ENCODE measurements around the gene UBN1.
A peak's percentile ranks its signal among the peaks of the same experiment; 100 is the strongest.

Gene UBN1

DNA sequence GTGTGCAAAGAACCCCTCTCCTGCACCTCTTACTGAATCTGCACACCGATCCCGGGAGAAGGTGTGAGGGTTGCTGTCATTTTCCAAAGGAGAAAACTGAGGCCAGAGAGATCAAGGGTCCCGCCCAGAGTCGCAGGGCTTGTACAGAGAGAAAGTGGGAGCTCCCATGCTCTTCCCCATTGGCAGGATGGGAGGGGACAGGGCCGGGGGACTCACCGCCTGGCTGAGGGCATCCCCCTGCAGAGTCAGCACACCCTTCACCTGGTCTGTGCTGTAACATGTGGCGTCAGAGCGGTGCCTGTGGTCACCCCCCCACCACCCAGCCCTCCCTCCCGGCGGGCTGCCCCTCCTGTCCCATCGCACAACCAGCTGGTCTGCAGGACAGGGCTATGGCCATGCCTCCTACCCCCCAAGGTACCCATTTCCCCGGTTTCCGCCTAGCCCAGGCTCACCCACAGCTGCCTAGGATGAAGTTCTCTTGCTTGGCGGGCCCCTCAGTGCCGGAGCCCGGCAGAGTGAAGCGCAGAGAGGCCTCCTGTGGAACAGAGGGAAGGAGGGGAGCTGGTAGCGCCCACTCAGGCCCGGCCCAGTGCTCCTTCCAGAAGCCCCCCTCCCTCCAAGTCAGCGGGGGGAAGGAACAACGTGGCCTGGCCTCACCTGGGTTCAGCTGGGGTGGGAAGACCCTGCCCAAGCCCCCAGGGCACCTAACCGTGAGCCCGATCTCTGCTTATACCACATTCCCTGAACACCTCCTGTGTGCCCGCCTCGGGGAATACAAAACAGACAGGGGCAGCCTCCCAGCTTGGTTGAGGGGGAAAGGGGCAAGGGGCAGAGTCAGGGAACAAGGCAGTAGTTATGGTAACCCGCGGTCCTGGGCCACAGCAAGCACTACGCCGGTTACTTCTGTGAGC, 46.0 kb upstream of the UBN1 start:
- CTCF ChIA-PET: no interaction called here
- TF ChIP-seq, protein P1, sequence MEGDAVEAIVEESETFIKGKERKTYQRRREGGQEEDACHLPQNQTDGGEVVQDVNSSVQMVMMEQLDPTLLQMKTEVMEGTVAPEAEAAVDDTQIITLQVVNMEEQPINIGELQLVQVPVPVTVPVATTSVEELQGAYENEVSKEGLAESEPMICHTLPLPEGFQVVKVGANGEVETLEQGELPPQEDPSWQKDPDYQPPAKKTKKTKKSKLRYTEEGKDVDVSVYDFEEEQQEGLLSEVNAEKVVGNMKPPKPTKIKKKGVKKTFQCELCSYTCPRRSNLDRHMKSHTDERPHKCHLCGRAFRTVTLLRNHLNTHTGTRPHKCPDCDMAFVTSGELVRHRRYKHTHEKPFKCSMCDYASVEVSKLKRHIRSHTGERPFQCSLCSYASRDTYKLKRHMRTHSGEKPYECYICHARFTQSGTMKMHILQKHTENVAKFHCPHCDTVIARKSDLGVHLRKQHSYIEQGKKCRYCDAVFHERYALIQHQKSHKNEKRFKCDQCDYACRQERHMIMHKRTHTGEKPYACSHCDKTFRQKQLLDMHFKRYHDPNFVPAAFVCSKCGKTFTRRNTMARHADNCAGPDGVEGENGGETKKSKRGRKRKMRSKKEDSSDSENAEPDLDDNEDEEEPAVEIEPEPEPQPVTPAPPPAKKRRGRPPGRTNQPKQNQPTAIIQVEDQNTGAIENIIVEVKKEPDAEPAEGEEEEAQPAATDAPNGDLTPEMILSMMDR (conservative IDR thresholded peaks at IDR 0.05; ENCODE audit: low read depth): no peak
- DNase-seq (ENCODE audit: low spot score): no peak
- peak overlapping the region; percentile 98 for H3K27ac ChIP-seq
- POLR2A ChIA-PET (ENCODE audit: low non-redundant PET): no interaction called here

DNA sequence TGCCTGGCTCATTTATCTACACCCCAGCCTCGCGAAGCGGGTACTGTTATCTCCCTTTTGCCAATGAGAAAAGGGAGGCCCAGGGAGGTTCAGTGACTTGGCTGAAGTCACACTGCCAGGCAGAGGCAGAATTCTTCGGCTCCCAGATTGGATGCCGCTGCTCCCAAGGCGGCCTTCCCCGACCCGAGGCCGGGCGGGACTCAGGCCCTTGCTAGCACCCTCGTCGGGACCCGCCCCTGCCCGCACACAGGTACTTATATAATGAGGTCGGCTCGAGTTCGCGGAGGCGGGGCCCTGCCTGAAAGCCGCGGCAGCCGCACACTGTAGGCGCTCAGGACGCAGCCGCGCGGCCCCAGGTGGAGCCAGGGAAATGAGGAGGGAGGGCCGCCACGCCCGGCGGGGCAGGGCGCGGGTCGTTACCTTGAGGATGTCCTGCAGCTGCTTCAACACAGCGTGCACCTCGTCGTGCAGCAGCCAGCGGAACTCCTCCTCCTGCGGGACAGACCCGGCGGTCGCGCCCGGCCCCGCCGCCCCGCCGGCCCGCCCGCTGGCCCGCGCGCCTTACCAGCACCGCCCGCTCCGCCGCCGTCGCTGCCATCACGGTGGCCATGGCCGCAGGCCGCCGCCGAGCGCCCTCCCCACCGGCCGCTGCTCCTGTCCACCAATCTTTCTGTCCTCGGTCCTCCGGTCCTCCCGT, 45.2 kb upstream of the UBN1 start, which contains the start of gene ROGDI:
TSS of gene ROGDI (minus strand) at position 672 of the 697 bp plus-strand sequence. CDS start at position 610, 62 bp downstream.
- POLR2A ChIA-PET (ENCODE audit: low non-redundant PET): interaction anchor here (1.4 kb wide), 1 partner anchor 40 kb away, joined by 3 read pairs; no protein-coding TSS in a partner anchor
- TF ChIP-seq, protein P1 (conservative IDR thresholded peaks at IDR 0.05; ENCODE audit: low read depth): no peak
- DNase-seq (ENCODE audit: low spot score): peak; percentile 88
- peak within 1 kb of the TSS; percentile 98 for H3K27ac ChIP-seq
- CTCF ChIA-PET: no interaction called here

DNA sequence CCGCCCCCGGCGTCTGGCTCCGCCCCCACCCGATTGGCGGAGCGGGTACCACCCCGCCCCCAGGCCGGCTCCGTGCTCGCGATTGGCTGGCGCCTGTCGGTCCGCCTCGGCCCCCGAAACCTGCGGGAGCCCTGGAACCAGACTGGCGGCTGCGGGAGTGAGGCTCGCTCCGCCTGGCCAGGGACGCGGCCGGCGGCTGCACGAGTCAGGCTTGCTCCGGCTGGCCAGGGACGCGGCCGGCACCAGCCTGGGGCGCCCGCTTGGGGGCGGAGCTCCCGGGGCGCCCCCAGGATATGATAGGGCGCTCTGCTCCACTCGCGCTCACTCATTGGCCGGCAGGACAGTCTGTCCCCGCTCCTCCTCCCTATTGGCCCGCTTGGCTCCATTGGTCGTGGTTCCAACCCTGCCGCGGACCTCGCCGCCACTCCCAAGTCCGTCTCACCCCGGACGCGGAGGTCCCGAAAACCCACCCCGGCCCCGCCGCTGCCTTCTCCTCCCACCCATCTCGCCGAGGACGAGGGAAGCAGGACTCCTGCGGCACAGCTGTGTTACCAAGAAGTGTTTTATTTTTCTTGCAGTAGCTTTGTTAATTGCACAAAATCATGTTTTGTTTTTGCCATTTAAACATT, 44.5 kb upstream of the UBN1 start:
- H3K27ac ChIP-seq: peak overlapping the region; percentile 98
- TF ChIP-seq, protein P1 (conservative IDR thresholded peaks at IDR 0.05; ENCODE audit: low read depth): no peak
- peak; percentile 99 for DNase-seq (ENCODE audit: low spot score)
- POLR2A ChIA-PET (ENCODE audit: low non-redundant PET): interaction anchor here (0.6 to 1.4 kb wide), 2 partner anchors 16 to 39 kb away, joined by 3 to 5 read pairs; no protein-coding TSS in a partner anchor
- CTCF ChIA-PET: no interaction called here

DNA sequence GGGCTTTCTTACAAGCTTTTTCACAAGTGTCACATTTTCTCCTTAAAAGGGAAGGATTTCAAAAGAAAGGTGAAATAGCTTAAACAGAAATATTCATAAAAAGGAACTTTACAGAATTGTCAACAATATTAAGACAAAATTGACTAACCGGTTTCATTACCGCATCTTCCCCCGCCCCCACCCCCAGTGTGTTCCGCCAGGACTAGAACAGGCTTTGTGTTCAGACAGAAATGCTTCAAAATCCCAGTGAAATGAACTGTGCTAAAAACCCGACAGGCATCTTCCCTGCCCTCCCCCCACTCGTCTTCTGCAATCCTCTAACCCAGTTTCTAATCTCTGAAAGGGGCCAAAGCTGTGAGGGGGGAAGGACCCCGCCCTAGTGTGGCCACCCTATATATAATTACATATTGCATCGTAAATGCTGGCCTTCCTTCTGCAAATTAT, 43.9 kb upstream of the UBN1 start:
- ChIA-PET CTCF (interaction anchor here (0.7 kb wide), 1 partner anchor 16 kb away, joined by 3 read pairs; the partner anchor contains the start of gene SEPTIN12), POLR2A (ENCODE audit: low non-redundant PET) (interaction anchor here (0.6 to 1.4 kb wide), 2 partner anchors 17 to 39 kb away, joined by 3 to 5 read pairs; no protein-coding TSS in a partner anchor)
- TF ChIP-seq, protein P1 (conservative IDR thresholded peaks at IDR 0.05; ENCODE audit: low read depth): no peak
- H3K27ac ChIP-seq: peak overlapping the region; percentile 98
- DNase-seq (ENCODE audit: low spot score): no peak

DNA sequence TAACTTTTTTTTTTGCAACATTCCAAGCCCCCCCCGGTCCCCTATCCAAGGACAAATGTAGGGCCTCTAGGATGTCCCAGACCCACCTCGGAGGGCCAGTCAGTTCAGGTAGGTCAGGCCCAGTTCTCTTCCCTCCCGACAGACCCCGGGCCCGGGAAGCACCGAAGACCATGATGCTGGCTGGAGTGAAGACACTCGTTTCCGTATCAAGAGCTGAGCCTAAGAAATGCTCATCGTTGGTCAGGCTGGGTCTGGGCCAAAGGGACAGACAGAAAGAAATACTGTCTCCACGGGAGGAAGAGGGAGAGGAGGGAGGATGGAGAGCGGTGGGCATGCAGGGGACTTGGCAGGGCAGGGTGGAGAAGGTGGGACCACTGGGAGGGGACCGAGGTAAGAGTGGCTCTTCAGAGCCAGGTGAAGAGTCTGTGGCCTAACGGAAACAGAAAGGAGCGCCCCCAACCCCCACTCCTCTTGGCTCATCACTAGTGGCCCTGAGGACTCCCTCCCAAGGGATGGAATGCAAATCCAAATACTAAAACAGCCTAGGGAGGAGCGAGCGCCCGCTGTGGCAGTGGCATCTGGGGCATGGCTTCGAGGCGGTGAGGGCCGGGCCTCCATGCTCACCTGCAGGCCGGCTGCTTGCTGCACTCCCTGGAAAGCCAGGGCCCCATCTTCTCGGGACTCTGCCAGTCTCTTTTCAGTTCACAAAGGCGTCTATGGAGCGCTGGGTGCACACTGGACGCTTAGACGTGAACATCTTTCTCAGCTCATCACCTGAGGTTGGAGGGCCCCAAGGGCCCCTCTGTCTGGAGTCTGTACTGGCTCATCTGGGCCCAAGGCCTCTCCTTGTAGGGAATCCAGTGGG, 43.2 kb upstream of the UBN1 start:
- CTCF ChIA-PET: interaction anchor here (0.7 kb wide), 1 partner anchor 16 kb away, joined by 3 read pairs; the partner anchor contains the start of gene SEPTIN12
- peak overlapping the region; percentile 98 for H3K27ac ChIP-seq

More for the DNA sequence above, 43.2 kb upstream of the UBN1 start:
- TF ChIP-seq, protein P1 (conservative IDR thresholded peaks at IDR 0.05; ENCODE audit: low read depth): no peak
- POLR2A ChIA-PET (ENCODE audit: low non-redundant PET): no interaction called here
- DNase-seq (ENCODE audit: low spot score): no peak
